ENCODE measurements around the gene MOGAT1. TPM values are rescaled to one million over a fixed set of nuclear protein-coding genes. Genes with fewer than 3 reads are reported as not detected.
A peak's percentile ranks its signal among the peaks of the same experiment; 100 is the strongest.

Gene MOGAT1
- total RNA-seq, 1 experiment from 2014 or later: 0.22 TPM

- H3K79me2 ChIP-seq (ENCODE audit: insufficient read depth, low read length): no peaks in the 10 kb centered on the region
- TF ChIP-seq POLR2AphosphoS5 (IDR thresholded peaks at IDR 0.05; ENCODE audit: low read depth, low read length) (no peak), JUND (IDR thresholded peaks at IDR 0.05) (no peak), CTCF (IDR thresholded peaks at IDR 0.05 in 2 of 3, conservative IDR thresholded peaks at IDR 0.05 in 1 of 3; ENCODE audit: borderline replicate concordance in 1 of 3, insufficient read depth in 1 of 3, low read depth in 2 of 3, low read length in 2 of 3) (no peak), EZH2 (IDR thresholded peaks at IDR 0.05) (no peak), REST (IDR thresholded peaks at IDR 0.05; ENCODE audit: low read depth) (no peak)
- H3K4me3 ChIP-seq (replicated peaks in 1 of 2; ENCODE audit: low read depth in 1 of 2, low read length in 2 of 2): no peak overlapping the region
- ChIA-PET CTCF (interaction anchor here (0.5 to 2.0 kb wide), 5 partner anchors 10 to 371 kb away, joined by 3 to 16 read pairs (median 4); no protein-coding TSS in a partner anchor), POLR2A (no interaction called here), RAD21 (ENCODE audit: low non-redundant PET in 1 of 2, low total read pairs in 2 of 2, uncharacterized antibody in 2 of 2, unreplicated experiment in 2 of 2) (no interaction called here)
- no peak overlapping the region for H3K9ac ChIP-seq (ENCODE audit: low read length)
- peaks cover 0 to 7% of the 10 kb centered on the region in 2 experiments; a peak in 2 of 4 replicates for H3K4me1 ChIP-seq (ENCODE audit: control insufficient read depth in 1 of 2, insufficient read depth in 2 of 2, low read length in 2 of 2)
- intact Hi-C loops (cut with micrococcal nuclease): no loop called here
- H3K27ac ChIP-seq (ENCODE audit: low read depth, low read length): no peak overlapping the region
- DNase-seq (ENCODE audit: low read depth, low spot score) (no peak), ATAC-seq (no peak)
- no TSS peak for BruUV-seq (replicated peaks)
- no peaks in the 10 kb centered on the region for H3K9me3 ChIP-seq (ENCODE audit: control insufficient read depth in 1 of 2, insufficient read depth in 1 of 2, low read depth in 1 of 2, low read length in 2 of 2)
- peak overlapping the region; percentile 11 for H2AFZ ChIP-seq (ENCODE audit: low read depth, low read length, poor library complexity, severe bottlenecking)
- H3K36me3 ChIP-seq (ENCODE audit: control insufficient read depth in 1 of 2, insufficient read depth in 2 of 2, low read length in 2 of 2): no peaks in the 10 kb centered on the region
- H3K4me2 ChIP-seq (ENCODE audit: low read length): no peak overlapping the region
- H3K9me2 ChIP-seq (ENCODE audit: insufficient read depth): no peaks in the 10 kb centered on the region
- H4K20me1 ChIP-seq (ENCODE audit: insufficient read depth): no peaks in the 10 kb centered on the region
- no peaks in the 10 kb centered on the region for H3K27me3 ChIP-seq (ENCODE audit: insufficient read depth, low read length)
Observed at GRCh38 chr2:222689322-222689721, 17.9 kb downstream of the MOGAT1 start.

Data from HCT116 (cell line).